ENCODE results near the gene COLEC11.

GRCh38 chr2:3613524-3613905 lies 18.6 kb downstream of the COLEC11 start:
- TF ChIP-seq CTCF (tag by site-specific recombination; IDR thresholded peaks at IDR 0.05) = no peak
- no peak for TF ChIP-seq ZNF398 (tag by site-specific recombination; IDR thresholded peaks at IDR 0.05)
- no peak for TF ChIP-seq ZNF510 (tag by site-specific recombination; IDR thresholded peaks at IDR 0.05; ENCODE audit: insufficient replicate concordance)
- TF ChIP-seq FEZF1 (tag by site-specific recombination; IDR thresholded peaks at IDR 0.05) = no peak
- no peak for TF ChIP-seq ZNF624 (tag by site-specific recombination; IDR thresholded peaks at IDR 0.05)
- TF ChIP-seq MEIS1 (CRISPR knock-in tag; IDR thresholded peaks at IDR 0.05; ENCODE audit: borderline replicate concordance) = no peak
- TF ChIP-seq PATZ1 (tag by site-specific recombination; IDR thresholded peaks at IDR 0.05) = no peak
- TF ChIP-seq SP2 (tag by site-specific recombination; IDR thresholded peaks at IDR 0.05) = no peak
- no peak for TF ChIP-seq ZNF660 (tag by site-specific recombination; IDR thresholded peaks at IDR 0.05)
- TF ChIP-seq ZNF513 (tag by site-specific recombination; IDR thresholded peaks at IDR 0.05) = no peak
- TF ChIP-seq GLIS1 (tag by site-specific recombination; IDR thresholded peaks at IDR 0.05) = no peak
- TF ChIP-seq ZBTB1 (tag by site-specific recombination; IDR thresholded peaks at IDR 0.05) = no peak
- no peak for TF ChIP-seq YY1 (tag by site-specific recombination; IDR thresholded peaks at IDR 0.05)

Data from HEK293 (cell line).